ENCODE data around the gene COL1A2. TPM values are rescaled to one million over a fixed set of nuclear protein-coding genes. Genes with fewer than 3 reads are reported as not detected.

COL1A2 gene
- total and polyA plus RNA-seq, 2 of the 8 experiments (the other 6 are each of a cell fraction or from before 2014, with no cell fraction given), result 45.2 to 87.2 TPM

GRCh38 chr7:94414980-94415379, 20.3 kb downstream of the COL1A2 start:
- Histone ChIP-seq H3K23ac (ENCODE audit: insufficient read length) (no peak overlapping the region), H3K18ac (ENCODE audit: extremely low read depth, low read length) (no peak overlapping the region), H3K9ac (replicated peaks in 1 of 4; ENCODE audit: extremely low read depth in 1 of 4, low read depth in 3 of 4, low read length in 3 of 4) (no peak overlapping the region), H4K5ac (ENCODE audit: insufficient read length, low read depth, low read length) (no peak overlapping the region), H3K56ac (replicated peaks; ENCODE audit: insufficient read length, low read depth, low read length) (no peak overlapping the region), H3K4ac (replicated peaks; ENCODE audit: insufficient read length, low read depth, low read length) (no peak overlapping the region), H3K36me3 (ENCODE audit: control insufficient read depth in 2 of 4, insufficient read depth in 4 of 4, low read length in 3 of 4) (peaks cover 34 to 92% (median 74%) of the 10 kb centered on the region in 4 experiments), H3K14ac (ENCODE audit: insufficient read length) (no peak overlapping the region), H4K20me1 (replicated peaks in 1 of 2; ENCODE audit: control insufficient read depth in 1 of 2, insufficient read depth in 2 of 2, low read length in 2 of 2) (no peaks in the 10 kb centered on the region), H2AK5ac (ENCODE audit: low read depth, low read length) (no peak overlapping the region), H4K8ac (ENCODE audit: extremely low read depth, insufficient read depth, low read length) (no peak overlapping the region), H2BK120ac (replicated peaks; ENCODE audit: low read depth, low read length) (no peak overlapping the region), H3K79me2 (ENCODE audit: control insufficient read depth in 1 of 2, insufficient read depth in 2 of 2, low read length in 2 of 2) (no peaks in the 10 kb centered on the region), H4K91ac (replicated peaks; ENCODE audit: insufficient read length, low read length) (no peak overlapping the region), H3K9me3 (ENCODE audit: insufficient read depth in 2 of 2, low read depth in 1 of 2, low read length in 1 of 2) (no peaks in the 10 kb centered on the region), H3K79me1 (ENCODE audit: low read depth, low read length) (no peaks in the 10 kb centered on the region), H2BK12ac (ENCODE audit: low read depth, low read length) (no peak overlapping the region), H3K27ac (ENCODE audit: low read depth, low read length) (no peak overlapping the region), H3K4me2 (ENCODE audit: insufficient read depth in 1 of 2, low read depth in 2 of 2, low read length in 2 of 2) (no peak overlapping the region), H3K4me3 (ENCODE audit: extremely low read depth in 1 of 4, insufficient read depth in 2 of 4, low read depth in 3 of 4, low read length in 4 of 4) (no peak overlapping the region), H2BK15ac (ENCODE audit: low read length) (no peak overlapping the region), H3K27me3 (replicated peaks in 1 of 4; ENCODE audit: control insufficient read depth in 3 of 4, extremely low read depth in 1 of 4, insufficient read depth in 3 of 4, low read length in 3 of 4) (no peaks in the 10 kb centered on the region), H2BK20ac (ENCODE audit: low read length) (no peak overlapping the region), H3K4me1 (replicated peaks in 1 of 4; ENCODE audit: control insufficient read depth in 3 of 4, insufficient read depth in 4 of 4, low read length in 3 of 4) (peaks cover 0 to 5% (median 0%) of the 10 kb centered on the region in 4 experiments; a peak in 1 of 7 replicates), H2BK5ac (ENCODE audit: low read depth, low read length) (no peak overlapping the region), H3K23me2 (ENCODE audit: low read depth, low read length) (no peaks in the 10 kb centered on the region), H2AFZ (ENCODE audit: low read length) (no peak overlapping the region)
- ChIA-PET POLR2A (ENCODE audit: partially characterized antibody) (interaction anchor here (1.0 kb wide), 1 partner anchor 9 kb away, joined by 4 read pairs; no protein-coding TSS in a partner anchor), CTCF (ENCODE audit: partially characterized antibody) (no interaction called here)
- DNase-seq (ENCODE audit: low read depth in 1 of 2, low spot score in 2 of 2) (no peak), FAIRE-seq (no peak)
- no peak for TF ChIP-seq SRF (IDR thresholded peaks at IDR 0.05; ENCODE audit: low read depth, low read length)
- TF ChIP-seq YY1 (IDR thresholded peaks at IDR 0.05; ENCODE audit: low read depth, low read length), result no peak
- no peak for TF ChIP-seq BCL11A (IDR thresholded peaks at IDR 0.05; ENCODE audit: low read depth in 2 of 2, low read length in 2 of 2)
- no peak for TF ChIP-seq NRF1 (IDR thresholded peaks at IDR 0.05; ENCODE audit: low read depth, low read length)
- TF ChIP-seq, protein P1, sequence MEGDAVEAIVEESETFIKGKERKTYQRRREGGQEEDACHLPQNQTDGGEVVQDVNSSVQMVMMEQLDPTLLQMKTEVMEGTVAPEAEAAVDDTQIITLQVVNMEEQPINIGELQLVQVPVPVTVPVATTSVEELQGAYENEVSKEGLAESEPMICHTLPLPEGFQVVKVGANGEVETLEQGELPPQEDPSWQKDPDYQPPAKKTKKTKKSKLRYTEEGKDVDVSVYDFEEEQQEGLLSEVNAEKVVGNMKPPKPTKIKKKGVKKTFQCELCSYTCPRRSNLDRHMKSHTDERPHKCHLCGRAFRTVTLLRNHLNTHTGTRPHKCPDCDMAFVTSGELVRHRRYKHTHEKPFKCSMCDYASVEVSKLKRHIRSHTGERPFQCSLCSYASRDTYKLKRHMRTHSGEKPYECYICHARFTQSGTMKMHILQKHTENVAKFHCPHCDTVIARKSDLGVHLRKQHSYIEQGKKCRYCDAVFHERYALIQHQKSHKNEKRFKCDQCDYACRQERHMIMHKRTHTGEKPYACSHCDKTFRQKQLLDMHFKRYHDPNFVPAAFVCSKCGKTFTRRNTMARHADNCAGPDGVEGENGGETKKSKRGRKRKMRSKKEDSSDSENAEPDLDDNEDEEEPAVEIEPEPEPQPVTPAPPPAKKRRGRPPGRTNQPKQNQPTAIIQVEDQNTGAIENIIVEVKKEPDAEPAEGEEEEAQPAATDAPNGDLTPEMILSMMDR (IDR thresholded peaks at IDR 0.05; ENCODE audit: control extremely low read depth in 1 of 3, insufficient read depth in 1 of 3, low read depth in 1 of 3, low read length in 3 of 3), result no peak
- TF ChIP-seq PHF8 (conservative IDR thresholded peaks at IDR 0.05; ENCODE audit: low read depth, low read length), result no peak
- TF ChIP-seq RNF2 (IDR thresholded peaks at IDR 0.05; ENCODE audit: borderline replicate concordance, low read depth, low read length, missing control alignments, poor library complexity, severe bottlenecking), result no peak
- no peak for TF ChIP-seq CREB1 (IDR thresholded peaks at IDR 0.05)
- no peak for TF ChIP-seq RFX5 (IDR thresholded peaks at IDR 0.05; ENCODE audit: borderline replicate concordance, low read depth, low read length)
- no peak for TF ChIP-seq TBP (IDR thresholded peaks at IDR 0.05; ENCODE audit: low read depth, low read length)
- TF ChIP-seq SP1 (IDR thresholded peaks at IDR 0.05; ENCODE audit: low read depth, low read length), result no peak
- no peak for TF ChIP-seq POLR2AphosphoS5 (IDR thresholded peaks at IDR 0.05; ENCODE audit: low read depth, low read length)
- TF ChIP-seq BACH1 (IDR thresholded peaks at IDR 0.05; ENCODE audit: low read length), result no peak
- TF ChIP-seq KDM4A (IDR thresholded peaks at IDR 0.05; ENCODE audit: low read depth, low read length, severe bottlenecking), result no peak
